DND-41 (cell line): ENCODE data around the gene GNMT.

ENCODE experiments used
- ATAC-seq: fragments of 200-7000 bp; cut with Tn5 transposase; 3 replicates; pipeline ENCODE4 v1.9.1; 2021; ENCODE audit warnings: low read depth; ENCODE audit not compliant: insufficient read depth
- DNase-seq: peaks from one replicate; pipeline ENCODE4 v3.0.0-alpha.2; 2020
- H2AFZ ChIP-seq: 2 replicates; pipeline ENCODE4 v1.6.0; 2012; ENCODE audit warnings: low read depth, low read length
- H3K27ac ChIP-seq: 2 replicates; pipeline ENCODE4 v1.5.1; 2012; ENCODE audit warnings: low read length, inconsistent platforms
- H3K27me3 ChIP-seq: fragments of 200-600 bp; sonication (generic); 2 replicates; pipeline ENCODE4 v1.6.0; 2012; ENCODE audit warnings: low read length, mild to moderate bottlenecking, inconsistent platforms; ENCODE audit not compliant: insufficient read depth, poor library complexity
- H3K36me3 ChIP-seq: 2 replicates; pipeline ENCODE4 v1.5.1; 2012; ENCODE audit warnings: low read length, inconsistent platforms; ENCODE audit not compliant: insufficient read depth
- H3K4me1 ChIP-seq: 2 replicates; pipeline ENCODE4 v1.5.1; 2012; ENCODE audit warnings: mild to moderate bottlenecking, low read length; ENCODE audit not compliant: insufficient read depth
- H3K4me2 ChIP-seq: 2 replicates; pipeline ENCODE4 v1.6.0; 2012; ENCODE audit warnings: mild to moderate bottlenecking, moderate library complexity, low read length, inconsistent platforms; ENCODE audit not compliant: insufficient read depth
- H3K4me3 ChIP-seq, 2 experiments: fragments of 200-600 bp in 1 of 2; shearing (Covaris generic) in 1 of 2; 2 replicates each; pipeline ENCODE4 v1.5.1; 2012 to 2016; ENCODE audit warnings: inconsistent platforms in 2 of 2, low read length in 2 of 2, mild to moderate bottlenecking in 2 of 2, low read depth in 1 of 2, moderate library complexity in 1 of 2
- H3K79me2 ChIP-seq: 2 replicates; pipeline ENCODE4 v1.6.0; 2012; ENCODE audit warnings: low read length, inconsistent platforms; ENCODE audit not compliant: insufficient read depth
- H3K9ac ChIP-seq: 2 replicates; pipeline ENCODE4 v1.6.0; 2012; ENCODE audit warnings: low read depth, mild to moderate bottlenecking, inconsistent platforms, low read length, moderate library complexity
- H3K9me3 ChIP-seq: 2 replicates; pipeline ENCODE4 v1.5.1; 2012; ENCODE audit warnings: low read length, moderate library complexity, mild to moderate bottlenecking, inconsistent platforms; ENCODE audit not compliant: insufficient read depth, severe bottlenecking
- H4K20me1 ChIP-seq: 2 replicates; pipeline ENCODE4 v1.6.0; 2012; ENCODE audit warnings: low read length; ENCODE audit not compliant: insufficient read depth
- EZH2 ChIP-seq: IDR thresholded peaks from 3 replicates; pipeline ENCODE4 v1.6.1; 2012; ENCODE audit warnings: borderline replicate concordance, low read depth, mild to moderate bottlenecking, moderate library complexity, low read length, inconsistent platforms; ENCODE audit not compliant: severe bottlenecking
- TF ChIP-seq, protein P1 (sequence below): IDR thresholded peaks from 2 replicates; pipeline ENCODE4 v1.5.1; 2012; ENCODE audit warnings: borderline replicate concordance, low read length, moderate library complexity, mild to moderate bottlenecking; ENCODE audit not compliant: poor library complexity, severe bottlenecking; ENCODE audit errors: extremely low read depth

The GNMT gene

DNA sequence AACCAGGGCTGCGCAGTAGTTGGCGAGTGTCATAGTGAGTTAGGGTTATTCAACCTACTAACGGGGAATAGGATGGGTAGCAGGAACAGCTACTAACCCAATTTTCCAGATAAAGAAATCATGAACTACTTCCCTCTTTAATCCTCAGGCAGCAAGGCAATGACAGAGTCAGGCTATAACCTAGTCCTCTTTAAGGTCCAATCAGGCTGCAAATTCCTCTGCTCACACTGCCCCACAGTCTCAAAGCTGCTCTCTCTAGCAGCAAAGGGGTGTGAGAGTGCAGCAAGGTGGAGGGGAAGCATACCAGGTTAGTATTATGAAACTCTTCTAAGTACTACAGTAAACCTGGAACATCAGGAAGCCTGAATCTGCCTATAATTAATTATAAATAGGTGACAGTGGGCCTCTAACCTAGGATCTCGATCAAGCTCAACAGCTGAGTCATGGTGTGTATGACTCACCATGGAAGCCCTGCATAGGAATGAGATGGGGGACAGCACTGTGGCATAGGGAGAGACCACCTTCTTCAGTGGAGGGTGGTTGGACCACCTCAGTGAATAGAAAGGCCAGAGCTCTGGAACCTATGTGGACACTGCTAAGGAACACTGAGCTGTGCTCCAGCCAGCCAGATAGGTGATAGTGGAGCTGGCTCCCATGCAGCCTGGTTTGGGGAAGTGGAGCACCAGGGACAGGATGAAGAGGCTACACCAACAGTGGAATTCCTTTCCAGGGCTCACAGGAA lies 10.5 kb downstream of the GNMT start:
- Histone ChIP-seq H2AFZ (no peak overlapping the region), H3K4me2 (no peak overlapping the region), H3K79me2 (no peaks in the 10 kb centered on the region), H3K9me3 (no peaks in the 10 kb centered on the region), H3K27ac (no peak overlapping the region), H4K20me1 (0 out of 2 replicates have a peak, but pooled peaks cover 2% of the 10 kb centered on the region), H3K4me3 (no peak overlapping the region), H3K9ac (no peak overlapping the region), H3K4me1 (no peaks in the 10 kb centered on the region), H3K27me3 (no peaks in the 10 kb centered on the region), H3K36me3 (peaks cover 37% of the 10 kb centered on the region)
- TF ChIP-seq, protein P1, sequence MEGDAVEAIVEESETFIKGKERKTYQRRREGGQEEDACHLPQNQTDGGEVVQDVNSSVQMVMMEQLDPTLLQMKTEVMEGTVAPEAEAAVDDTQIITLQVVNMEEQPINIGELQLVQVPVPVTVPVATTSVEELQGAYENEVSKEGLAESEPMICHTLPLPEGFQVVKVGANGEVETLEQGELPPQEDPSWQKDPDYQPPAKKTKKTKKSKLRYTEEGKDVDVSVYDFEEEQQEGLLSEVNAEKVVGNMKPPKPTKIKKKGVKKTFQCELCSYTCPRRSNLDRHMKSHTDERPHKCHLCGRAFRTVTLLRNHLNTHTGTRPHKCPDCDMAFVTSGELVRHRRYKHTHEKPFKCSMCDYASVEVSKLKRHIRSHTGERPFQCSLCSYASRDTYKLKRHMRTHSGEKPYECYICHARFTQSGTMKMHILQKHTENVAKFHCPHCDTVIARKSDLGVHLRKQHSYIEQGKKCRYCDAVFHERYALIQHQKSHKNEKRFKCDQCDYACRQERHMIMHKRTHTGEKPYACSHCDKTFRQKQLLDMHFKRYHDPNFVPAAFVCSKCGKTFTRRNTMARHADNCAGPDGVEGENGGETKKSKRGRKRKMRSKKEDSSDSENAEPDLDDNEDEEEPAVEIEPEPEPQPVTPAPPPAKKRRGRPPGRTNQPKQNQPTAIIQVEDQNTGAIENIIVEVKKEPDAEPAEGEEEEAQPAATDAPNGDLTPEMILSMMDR, result no peak
- no peak for TF ChIP-seq EZH2
- DNase-seq (no peak), ATAC-seq (no peak; the same call in 2 of the 3 replicates)

DNA sequence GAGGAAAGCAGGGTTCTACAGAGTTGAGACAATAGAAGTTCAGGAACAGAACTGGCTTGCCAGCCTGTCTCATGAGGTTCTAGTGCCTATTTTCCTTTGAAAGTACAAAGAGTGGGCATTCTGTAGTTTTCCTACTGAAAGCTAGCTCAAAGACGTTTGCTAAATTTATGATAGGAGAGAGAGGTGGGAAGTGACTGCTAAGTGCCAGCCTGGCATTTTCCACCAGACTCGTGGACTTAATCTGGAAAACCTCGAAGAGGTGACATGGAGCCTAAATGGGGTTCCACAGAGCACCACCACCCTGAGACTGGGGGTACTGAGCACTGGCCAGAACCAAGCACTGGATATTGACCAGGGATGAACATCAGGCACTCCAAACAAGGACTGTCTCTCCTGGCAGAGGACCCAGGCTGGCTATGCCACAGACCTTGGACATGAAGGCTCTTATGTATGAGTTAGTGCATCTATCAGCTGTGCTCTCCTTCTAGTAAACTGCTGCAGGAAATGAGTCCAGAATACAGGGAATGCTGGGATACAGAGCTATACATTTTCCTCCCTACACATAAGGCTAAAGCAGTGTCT lies 11.3 kb downstream of the GNMT start:
- Histone ChIP-seq H3K9ac (no peak overlapping the region), H4K20me1 (0 out of 2 replicates have a peak, but pooled peaks cover 2% of the 10 kb centered on the region), H3K4me1 (peaks cover 4% of the 10 kb centered on the region; the same call in 1 of the 2 replicates), H2AFZ (no peak overlapping the region), H3K9me3 (no peaks in the 10 kb centered on the region), H3K4me3 (no peak overlapping the region), H3K27ac (no peak overlapping the region), H3K27me3 (no peaks in the 10 kb centered on the region), H3K4me2 (no peak overlapping the region), H3K79me2 (peaks cover 2% of the 10 kb centered on the region), H3K36me3 (peaks cover 30% of the 10 kb centered on the region)
- DNase-seq, result no peak
- ATAC-seq, result no peak
- TF ChIP-seq EZH2, result no peak
- TF ChIP-seq, protein P1, result no peak

DNA sequence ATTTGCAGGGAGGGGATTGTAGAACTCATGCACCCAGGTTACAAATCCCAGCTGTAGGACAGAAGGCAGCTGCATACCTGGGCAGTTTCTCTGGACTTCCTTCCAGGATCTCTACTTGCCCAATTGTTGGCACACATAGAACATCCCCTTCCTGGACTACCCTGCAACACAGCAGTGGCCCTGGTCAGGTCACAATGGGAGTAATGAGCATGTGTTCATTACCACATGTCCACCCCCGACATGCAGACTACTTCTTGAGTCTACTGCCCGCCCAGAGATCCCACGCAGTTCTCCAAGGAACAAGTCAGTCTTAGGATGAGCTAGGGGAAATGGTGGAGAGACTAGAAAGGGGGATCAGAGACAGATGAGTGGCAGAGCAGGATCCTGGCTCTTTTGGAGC lies 13.4 kb downstream of the GNMT start:
- Histone ChIP-seq H3K4me3 (no peak overlapping the region), H3K27ac (no peak overlapping the region), H3K36me3 (peaks cover 18% of the 10 kb centered on the region), H3K4me1 (peaks cover 21% of the 10 kb centered on the region), H3K9ac (no peak overlapping the region), H3K9me3 (no peaks in the 10 kb centered on the region), H2AFZ (no peak overlapping the region), H4K20me1 (peaks cover 8% of the 10 kb centered on the region; the same call in 1 of the 2 replicates), H3K27me3 (no peaks in the 10 kb centered on the region), H3K79me2 (peaks cover 21% of the 10 kb centered on the region), H3K4me2 (no peak overlapping the region)
- DNase-seq, result no peak
- TF ChIP-seq, protein P1, result no peak
- no peak for TF ChIP-seq EZH2
- no peak for ATAC-seq
